Ecto neural progenitor cell (in vitro differentiated cells): ENCODE measurements around the gene HTR2B.
"Not testable (repeated sequence)": the region's sequence is repeated elsewhere in the genome, so short reads cannot be mapped to it uniquely, and the experiment has no call there.

Experiments
- DNase-seq: peaks from one replicate; pipeline ENCODE4 v3.0.0-alpha.2; 2018; ENCODE audit warnings: low spot score

Gene HTR2B

GRCh38 chr2:231124838-231125568, at the start of gene HTR2B:
Gene HTR2B (minus strand): TSS chr2:231125042. CDS start chr2:231123764, 1,278 bp downstream.
- DNase-seq: no peak

DNA sequence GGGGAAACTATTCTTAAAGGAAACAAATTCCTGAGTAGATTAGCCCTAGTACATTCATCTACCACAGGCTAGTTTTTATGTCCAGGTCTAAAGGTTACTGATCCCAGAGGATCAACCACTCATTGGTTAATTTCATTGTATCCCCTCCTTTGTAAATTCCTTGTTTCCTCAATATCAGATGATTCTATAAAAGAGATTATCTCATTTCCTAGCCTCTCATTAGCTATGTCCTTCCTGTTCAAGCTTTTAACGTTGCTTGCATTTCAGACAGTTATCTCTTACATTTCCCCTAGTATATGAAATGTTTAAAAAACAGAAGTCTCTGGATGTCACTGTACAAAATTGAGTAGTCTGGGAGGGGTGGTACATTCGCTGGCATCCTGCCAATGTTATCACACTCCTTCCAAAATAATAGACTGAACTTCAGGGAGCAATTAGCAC, 49.4 kb upstream of the HTR2B start:
- DNase-seq: no peak

GRCh38 chr2:231172025-231172424, 47.2 kb upstream of the HTR2B start:
- no peak for DNase-seq

GRCh38 chr2:231170055-231170454, 45.2 kb upstream of the HTR2B start:
- no peak for DNase-seq

GRCh38 chr2:231169488-231169887, 44.6 kb upstream of the HTR2B start:
- no peak for DNase-seq

GRCh38 chr2:231168460-231169139, 43.8 kb upstream of the HTR2B start:
- DNase-seq: no peak

GRCh38 chr2:231167745-231168459, 43.1 kb upstream of the HTR2B start:
- DNase-seq: no peak

DNA sequence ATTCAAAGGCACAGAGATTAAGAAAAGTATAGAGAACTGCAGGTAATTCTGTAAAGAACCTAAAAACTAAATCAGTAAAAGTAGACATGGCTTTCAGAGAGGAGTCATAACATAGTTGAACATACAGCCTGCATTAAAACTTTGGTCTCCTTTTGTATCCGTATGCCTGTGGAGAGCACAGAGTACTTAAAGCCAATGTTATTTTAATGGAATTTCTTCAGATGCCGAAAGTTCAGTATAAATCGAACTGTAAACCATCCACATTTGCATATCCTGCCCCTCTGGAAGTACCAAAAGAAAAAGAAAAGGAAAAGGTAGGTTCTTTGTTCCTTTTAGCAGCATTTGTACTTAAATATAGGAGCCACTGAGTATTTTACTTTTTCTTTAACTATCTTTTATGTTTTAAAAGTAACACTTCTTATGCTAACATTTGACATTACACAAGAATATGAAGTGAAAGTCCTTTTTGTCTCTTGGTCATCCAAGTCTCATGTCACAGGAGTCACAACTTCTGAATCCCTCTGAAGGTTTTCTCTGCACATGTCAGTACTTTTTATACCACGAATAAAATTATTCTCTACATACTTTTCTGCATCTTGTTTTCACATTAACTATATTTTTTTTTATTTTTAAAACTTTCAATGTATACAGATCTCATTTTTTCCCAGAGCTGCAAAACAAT, 38.7 kb upstream of the HTR2B start:
- DNase-seq: no peak

- no peak for DNase-seq
Measured at GRCh38 chr2:231163011-231163410, 38.2 kb upstream of the HTR2B start.

DNA sequence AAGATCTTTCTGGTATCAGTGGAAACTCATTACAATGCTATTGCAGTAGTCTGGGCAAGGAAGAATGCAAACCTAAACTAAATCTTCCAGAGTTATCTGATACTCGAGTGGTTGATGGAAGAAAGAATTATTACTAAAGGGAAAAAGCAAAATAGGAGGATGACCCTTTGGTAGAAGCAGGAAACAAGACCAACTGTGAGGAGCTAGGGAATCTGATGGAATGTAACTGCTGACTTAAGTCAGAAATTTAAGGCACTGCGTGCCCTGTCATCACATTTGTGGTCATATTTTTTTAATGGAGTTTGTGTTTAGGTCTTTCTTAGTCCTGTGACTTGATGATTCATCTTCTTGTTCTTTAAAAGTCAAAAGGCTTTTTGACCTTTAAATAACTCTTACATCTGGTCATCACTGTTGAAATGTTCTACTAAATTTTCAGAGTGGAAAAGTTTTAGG, 37.1 kb upstream of the HTR2B start:
- no peak for DNase-seq

- DNase-seq: no peak
Measured at GRCh38 chr2:231161252-231161839, 36.5 kb upstream of the HTR2B start.

DNA sequence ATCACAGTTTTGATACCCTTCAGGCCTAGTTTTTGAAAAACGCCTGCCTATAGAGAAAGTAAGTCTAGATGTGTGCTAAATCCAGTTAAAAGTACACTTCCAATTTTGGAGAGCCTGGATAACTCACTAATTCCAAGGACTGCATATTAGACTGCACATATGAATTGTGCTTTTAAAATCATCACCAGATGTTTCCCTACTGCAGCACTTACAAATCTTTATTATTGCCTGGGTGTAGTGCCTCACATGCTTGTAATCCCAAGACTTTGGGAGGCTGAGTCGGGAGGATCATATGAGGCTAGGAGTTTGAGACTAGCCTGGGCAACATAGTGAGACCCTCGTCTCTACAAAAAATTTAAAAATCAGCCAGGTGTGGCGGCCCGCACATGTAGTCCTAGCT, 35.9 kb upstream of the HTR2B start:
- no peak for DNase-seq

- no peak for DNase-seq
Measured at GRCh38 chr2:231159306-231159705, 34.5 kb upstream of the HTR2B start.

GRCh38 chr2:231152800-231153557, 28.1 kb upstream of the HTR2B start:
- DNase-seq: no peak

GRCh38 chr2:231146665-231147064, 21.8 kb upstream of the HTR2B start:
- DNase-seq: no peak

- no peak for DNase-seq
Measured at GRCh38 chr2:231144896-231145295, 20.1 kb upstream of the HTR2B start.

GRCh38 chr2:231140808-231141207, 16.0 kb upstream of the HTR2B start:
- DNase-seq: not testable (repeated sequence)

DNA sequence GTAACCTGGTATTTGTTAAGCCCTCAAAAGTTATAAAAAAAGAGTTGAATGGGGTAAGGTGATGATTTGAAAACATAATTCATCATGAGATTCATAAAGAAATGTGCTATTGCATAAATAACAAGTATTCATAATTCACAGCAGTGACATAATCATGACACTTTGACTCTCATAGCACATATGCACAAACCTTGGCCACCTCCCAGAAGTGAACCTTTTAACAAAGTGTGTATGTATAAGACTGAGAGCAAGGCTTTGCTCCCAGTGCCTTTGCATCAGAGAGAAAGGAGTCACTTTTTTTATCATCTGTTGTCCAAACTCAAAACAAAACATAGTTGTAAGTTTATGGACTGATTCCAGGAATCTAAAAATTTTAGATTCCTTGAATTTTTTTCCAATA, 15.0 kb upstream of the HTR2B start:
- DNase-seq: no peak

- DNase-seq: no peak
Measured at GRCh38 chr2:231138699-231139098, 13.9 kb upstream of the HTR2B start.

DNA sequence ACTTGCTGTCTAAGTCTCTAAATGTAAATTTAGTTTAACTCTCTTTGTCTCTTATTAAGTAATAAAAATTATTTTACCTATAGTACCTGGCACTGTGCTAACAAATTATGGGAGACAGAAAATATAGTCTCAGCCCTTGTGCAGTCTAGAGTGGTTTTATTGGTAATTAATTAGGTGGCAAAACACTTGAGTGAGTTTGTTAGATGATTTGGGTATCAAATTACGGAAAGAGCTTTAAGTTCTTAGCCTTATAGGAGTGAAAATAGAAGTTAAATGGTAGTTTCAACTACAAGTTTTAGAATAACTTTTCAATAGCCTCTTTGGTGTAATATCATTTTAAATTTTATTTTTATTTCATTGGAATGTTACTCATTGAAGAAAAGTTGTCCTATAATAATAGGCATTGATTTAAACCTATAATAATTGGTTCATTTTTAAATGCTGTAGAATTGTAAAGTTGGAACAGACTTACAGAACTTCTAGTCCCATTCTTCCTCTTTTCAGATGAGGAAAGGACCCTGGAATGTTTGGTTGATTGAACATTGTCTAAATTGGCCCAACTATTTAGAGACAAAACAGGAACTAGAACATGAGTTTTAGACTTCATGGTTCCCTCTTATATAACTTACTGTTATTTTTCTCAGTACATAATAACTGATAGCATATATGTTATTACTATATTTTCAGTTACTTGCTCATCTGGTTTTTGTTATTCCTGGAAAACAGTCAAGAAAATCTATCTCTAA, 10.2 kb upstream of the HTR2B start:
- no peak for DNase-seq
